OCI-LY7 (cell line): ENCODE results near the gene SYN1. TPM values are rescaled to one million over a fixed set of nuclear protein-coding genes. Genes with fewer than 3 reads are reported as not detected.

ENCODE experiments used
- BruUV-seq: library from RNA; stranded (reverse); fragments of 400-500 nt; replicated peaks from 2 replicates; lab custom pipeline; 2021; lab: Mats Ljungman, UMichigan
- CTCF ChIA-PET: fragments of 300-600 bp; sonication (Branson Sonifier 250); formaldehyde crosslinking; loops from one replicate; lab custom pipeline; 2022; ENCODE audit warnings: antibody characterized with exemption; ENCODE audit not compliant: unreplicated experiment; lab: Charles Lee
- POLR2A ChIA-PET: fragments of 300-600 bp; sonication (Branson Sonifier 250); formaldehyde crosslinking; loops from one replicate; lab custom pipeline; 2022; ENCODE audit warnings: antibody characterized with exemption; lab: Charles Lee
- DNase-seq: peaks from one replicate; pipeline ENCODE4 v3.0.0-alpha.2; 2015; ENCODE audit warnings: low spot score
- H2AFZ ChIP-seq: fragments of 200-600 bp; sonication (generic), shearing (Covaris generic); 2 replicates; pipeline ENCODE4 v1.6.1; 2014; ENCODE audit warnings: mild to moderate bottlenecking, antibody characterized with exemption, low read length, moderate library complexity
- H3K27ac ChIP-seq: fragments of 200-600 bp; sonication (generic); 2 replicates; pipeline ENCODE4 v1.5.1; 2014; ENCODE audit warnings: mixed run types, low read depth, mild to moderate bottlenecking, moderate library complexity, low read length, inconsistent platforms; ENCODE audit not compliant: poor library complexity, severe bottlenecking
- H3K36me3 ChIP-seq: fragments of 200-600 bp; sonication (generic); 2 replicates; pipeline ENCODE4 v1.6.1; 2014; ENCODE audit warnings: mild to moderate bottlenecking, antibody characterized with exemption, low read length, moderate library complexity, mixed read lengths; ENCODE audit not compliant: insufficient read depth
- H3K4me1 ChIP-seq: fragments of 200-600 bp; sonication (generic); 2 replicates; pipeline ENCODE4 v1.5.1; 2014; ENCODE audit warnings: mild to moderate bottlenecking, low read length; ENCODE audit not compliant: insufficient read depth, poor library complexity, severe bottlenecking
- H3K4me2 ChIP-seq: fragments of 200-600 bp; sonication (generic); 2 replicates; pipeline ENCODE4 v1.6.1; 2014; ENCODE audit warnings: mild to moderate bottlenecking, low read length
- H3K4me3 ChIP-seq: fragments of 200-600 bp; sonication (generic); 2 replicates; pipeline ENCODE4 v1.5.1; 2014; ENCODE audit warnings: mild to moderate bottlenecking, low read depth, low read length; ENCODE audit not compliant: poor library complexity, severe bottlenecking
- H3K79me2 ChIP-seq: fragments of 200-600 bp; sonication (generic); 2 replicates; pipeline ENCODE4 v1.6.1; 2016; ENCODE audit warnings: low read depth, mild to moderate bottlenecking, low read length, moderate library complexity, mixed read lengths; ENCODE audit not compliant: insufficient read depth
- H3K9me2 ChIP-seq: fragments of 200-600 bp; sonication (generic); 2 replicates; pipeline ENCODE4 v1.6.1; 2016; ENCODE audit warnings: mild to moderate bottlenecking, low read length, mixed read lengths; ENCODE audit not compliant: insufficient read depth
- H3K9me3 ChIP-seq: fragments of 200-600 bp; sonication (generic); 2 replicates; pipeline ENCODE4 v1.6.1; 2014; ENCODE audit warnings: mild to moderate bottlenecking, mixed run types, low read length, mixed read lengths
- H4K20me1 ChIP-seq: fragments of 200-600 bp; sonication (generic); 2 replicates; pipeline ENCODE4 v1.6.1; 2014; ENCODE audit warnings: mild to moderate bottlenecking, antibody characterized with exemption, low read length, moderate library complexity, mixed read lengths; ENCODE audit not compliant: insufficient read depth
- CTCF ChIP-seq: fragments of 200-600 bp; sonication (generic); conservative IDR thresholded peaks from 2 replicates; pipeline ENCODE4 v1.5.1; 2014; ENCODE audit warnings: mild to moderate bottlenecking, antibody characterized with exemption, low read length, moderate library complexity, mixed read lengths
- EZH2phosphoT487 ChIP-seq: fragments of 200-600 bp; sonication (generic); IDR thresholded peaks from 2 replicates; pipeline ENCODE4 v1.6.1; 2018; ENCODE audit warnings: low read depth, borderline replicate concordance, mild to moderate bottlenecking, mixed run types, antibody characterized with exemption, low read length, moderate library complexity, mixed read lengths
- intact Hi-C: fragments of 100-400 bp; cut with micrococcal nuclease; formaldehyde crosslinking; loops from one replicate; pipeline ENCODE4 v1.10.0; 2022; ENCODE audit not compliant: unreplicated experiment
- total RNA-seq, 2 experiments: library from RNA; depleted of rRNA in 1 of 2; stranded (reverse); fragments of >200 nt in 1 of 2; shearing (Covaris generic) in 1 of 2; gene quantifications; 2 replicates each; pipeline ENCODE4 v1.2.3, GENCODE V29; 2014 to 2022

The SYN1 gene
- total RNA-seq, 2 experiments from 2014 or later, result not detected

- CTCF ChIA-PET, result no interaction called here
These were observed 30.1 kb upstream of the SYN1 start for GRCh38 chrX:47649781-47650163.

GRCh38 chrX:47649271-47649670, 29.6 kb upstream of the SYN1 start:
- Histone ChIP-seq H3K9me3 (no peaks in the 10 kb centered on the region), H3K4me1 (peaks cover 21% of the 10 kb centered on the region), H3K79me2 (peaks cover 19% of the 10 kb centered on the region; the same call in 1 of the 2 replicates), H3K4me3 (peak overlapping the region; percentile 96), H3K4me2 (peak overlapping the region; percentile 92), H3K9me2 (no peaks in the 10 kb centered on the region), H3K36me3 (peaks cover 42% of the 10 kb centered on the region), H2AFZ (no peak overlapping the region), H3K27ac (peak overlapping the region; percentile 25), H4K20me1 (no peaks in the 10 kb centered on the region)
- CTCF ChIA-PET, result no interaction called here
- POLR2A ChIA-PET, result interaction anchor here (0.6 to 0.9 kb wide), 2 partner anchors 156 to 278 kb away, joined by 4 to 10 read pairs; no protein-coding TSS in a partner anchor
- no TSS peak for BruUV-seq
- intact Hi-C loops, result loop anchor here (10.0 kb wide), 1 partner anchor 154 kb away; no protein-coding TSS in a partner anchor
- TF ChIP-seq CTCF, result no peak
- TF ChIP-seq EZH2phosphoT487, result no peak
- no peak for DNase-seq

More at GRCh38 chrX:47649781-47650163, 30.1 kb upstream of the SYN1 start:
- Histone ChIP-seq H3K4me3 (peak overlapping the region; percentile 96), H4K20me1 (no peaks in the 10 kb centered on the region), H3K27ac (peak overlapping the region; percentile 52), H2AFZ (no peak overlapping the region), H3K4me2 (peak overlapping the region; percentile 92), H3K9me3 (no peaks in the 10 kb centered on the region), H3K36me3 (peaks cover 47% of the 10 kb centered on the region), H3K79me2 (peaks cover 19% of the 10 kb centered on the region; the same call in 1 of the 2 replicates), H3K9me2 (no peaks in the 10 kb centered on the region), H3K4me1 (peaks cover 21% of the 10 kb centered on the region)
- intact Hi-C loops, result loop anchor here (1.0 to 10.0 kb wide), 7 partner anchors 9 to 431 kb away; partner anchors contain the start of genes ARAF, CDK16 and ZNF81
- POLR2A ChIA-PET, result interaction anchor here (0.6 to 1.2 kb wide), 4 partner anchors 156 to 1114 kb away, joined by 3 to 10 read pairs (median 4); no protein-coding TSS in a partner anchor
- no peak for DNase-seq
- TF ChIP-seq EZH2phosphoT487 (no peak), CTCF (no peak)
- BruUV-seq, result no TSS peak

GRCh38 chrX:47648376-47648775, 28.7 kb upstream of the SYN1 start:
- Histone ChIP-seq H3K27ac (no peak overlapping the region), H3K4me3 (peak overlapping the region; percentile 96), H3K79me2 (peaks cover 19% of the 10 kb centered on the region; the same call in 1 of the 2 replicates), H3K4me1 (peaks cover 21% of the 10 kb centered on the region), H3K4me2 (peak overlapping the region; percentile 92), H3K9me3 (no peaks in the 10 kb centered on the region), H3K36me3 (peaks cover 42% of the 10 kb centered on the region), H2AFZ (no peak overlapping the region), H4K20me1 (no peaks in the 10 kb centered on the region), H3K9me2 (no peaks in the 10 kb centered on the region)
- intact Hi-C loops, result loop anchor here (10.0 kb wide), 1 partner anchor 154 kb away; no protein-coding TSS in a partner anchor
- POLR2A ChIA-PET, result interaction anchor here (0.6 kb wide), 1 partner anchor 125 kb away, joined by 3 read pairs; no protein-coding TSS in a partner anchor
- BruUV-seq, result no TSS peak
- TF ChIP-seq CTCF, result no peak
- TF ChIP-seq EZH2phosphoT487, result no peak
- CTCF ChIA-PET, result no interaction called here
- DNase-seq, result no peak
